ENCODE data around the gene DLGAP1.

The DLGAP1 gene

GRCh38 chr18:3747176-3747973, 707.7 kb downstream of the DLGAP1 start:
- DNase-seq = no peak

GRCh38 chr18:3742541-3742940, 712.6 kb downstream of the DLGAP1 start:
- no peak for DNase-seq

DNA sequence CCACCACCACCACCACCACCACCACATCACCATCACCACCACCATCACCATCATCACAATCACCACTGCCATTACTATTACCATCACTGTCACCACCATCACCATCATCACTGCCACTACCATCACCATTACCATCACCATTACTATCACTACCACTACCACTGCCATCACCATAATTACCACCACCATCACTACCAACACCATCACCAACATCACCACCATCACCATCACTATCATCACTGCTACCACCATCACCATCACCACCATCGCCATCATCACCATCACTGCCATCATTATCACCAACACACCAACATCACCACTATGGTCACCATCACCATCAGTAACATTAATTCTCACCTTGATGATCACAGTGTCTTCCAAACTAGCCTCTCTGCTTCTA, 713.8 kb downstream of the DLGAP1 start:
- no peak for DNase-seq

GRCh38 chr18:3728704-3729437, 726.2 kb downstream of the DLGAP1 start:
- DNase-seq = no peak

- no peak for DNase-seq
Measured at GRCh38 chr18:3727274-3727673, 727.8 kb downstream of the DLGAP1 start.

- DNase-seq = no peak
Measured at GRCh38 chr18:3726238-3726951, 728.7 kb downstream of the DLGAP1 start.

DNA sequence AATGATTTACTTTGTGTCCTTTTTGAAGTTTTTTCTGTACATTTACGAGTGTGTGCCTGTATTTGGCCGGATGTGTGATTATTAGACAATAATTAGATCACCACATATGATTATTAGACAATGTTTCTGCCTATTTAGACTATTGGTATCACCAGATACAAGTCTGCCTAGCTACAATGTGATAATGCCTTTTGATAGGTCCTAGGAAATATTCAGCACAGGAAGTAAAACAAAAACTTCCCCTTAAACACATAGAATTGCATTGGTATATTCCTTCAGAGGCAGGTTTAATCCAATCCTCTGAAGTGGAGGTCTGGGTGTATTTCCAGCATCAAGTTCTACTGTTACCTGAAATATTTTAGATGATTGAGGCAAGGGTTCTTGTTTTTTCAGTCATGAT, 730.0 kb downstream of the DLGAP1 start:
- DNase-seq = no peak

DNA sequence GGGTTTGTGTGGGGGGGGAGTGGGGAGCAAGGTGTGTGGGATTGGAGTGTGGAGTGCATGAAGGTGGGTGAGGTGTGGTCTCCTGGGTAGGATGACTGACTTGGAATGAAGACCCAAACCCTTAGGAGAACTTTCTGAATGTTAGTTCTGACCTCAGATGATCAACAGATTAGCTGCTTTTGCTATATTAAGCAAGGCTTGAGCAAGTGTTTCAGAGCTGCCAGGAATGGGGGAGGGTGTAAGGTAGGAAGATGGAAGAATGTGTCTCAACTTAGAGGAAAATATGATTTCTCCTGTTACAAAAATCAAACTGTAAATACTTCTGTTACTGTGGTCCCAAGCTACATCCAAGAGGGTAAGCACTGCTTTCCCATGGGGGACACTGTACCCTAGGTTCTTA, 731.6 kb downstream of the DLGAP1 start:
- no peak for DNase-seq

DNA sequence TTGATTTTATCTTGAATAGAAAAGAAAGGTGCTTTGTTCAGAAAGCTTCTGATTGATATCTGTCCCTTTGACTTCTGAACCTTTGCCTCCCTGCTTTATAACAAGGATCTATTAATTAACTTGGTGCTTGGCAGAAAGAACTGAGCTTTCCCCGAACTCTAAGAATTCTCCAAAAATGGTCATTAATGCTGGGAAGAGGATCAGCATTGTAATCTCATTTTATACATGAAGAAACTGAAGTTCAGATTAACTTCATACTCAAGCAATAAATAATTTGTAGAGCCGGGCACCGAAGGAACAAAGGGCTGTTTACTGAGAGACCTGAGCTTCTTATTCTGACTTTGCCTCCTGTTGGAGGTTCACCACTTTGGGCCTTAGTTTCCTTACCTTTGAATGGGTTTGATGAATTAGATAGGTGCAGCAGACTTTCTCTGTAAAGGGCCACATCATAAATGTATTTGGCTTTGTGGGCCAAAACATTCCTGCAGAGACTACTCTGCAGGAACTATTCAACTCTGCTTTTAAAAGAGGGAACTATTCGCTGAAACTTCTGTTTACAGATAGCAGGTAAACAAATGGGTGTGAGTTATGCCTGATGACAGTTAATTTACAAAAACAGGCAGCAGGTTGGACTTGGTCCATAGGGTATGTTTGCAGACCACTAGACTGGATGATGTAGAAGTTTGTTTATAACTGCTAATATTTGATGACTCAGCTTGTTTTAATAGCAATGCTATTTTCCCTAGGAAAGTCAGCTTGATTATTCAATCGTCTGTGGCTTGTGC, 732.3 kb downstream of the DLGAP1 start:
- no peak for DNase-seq

DNA sequence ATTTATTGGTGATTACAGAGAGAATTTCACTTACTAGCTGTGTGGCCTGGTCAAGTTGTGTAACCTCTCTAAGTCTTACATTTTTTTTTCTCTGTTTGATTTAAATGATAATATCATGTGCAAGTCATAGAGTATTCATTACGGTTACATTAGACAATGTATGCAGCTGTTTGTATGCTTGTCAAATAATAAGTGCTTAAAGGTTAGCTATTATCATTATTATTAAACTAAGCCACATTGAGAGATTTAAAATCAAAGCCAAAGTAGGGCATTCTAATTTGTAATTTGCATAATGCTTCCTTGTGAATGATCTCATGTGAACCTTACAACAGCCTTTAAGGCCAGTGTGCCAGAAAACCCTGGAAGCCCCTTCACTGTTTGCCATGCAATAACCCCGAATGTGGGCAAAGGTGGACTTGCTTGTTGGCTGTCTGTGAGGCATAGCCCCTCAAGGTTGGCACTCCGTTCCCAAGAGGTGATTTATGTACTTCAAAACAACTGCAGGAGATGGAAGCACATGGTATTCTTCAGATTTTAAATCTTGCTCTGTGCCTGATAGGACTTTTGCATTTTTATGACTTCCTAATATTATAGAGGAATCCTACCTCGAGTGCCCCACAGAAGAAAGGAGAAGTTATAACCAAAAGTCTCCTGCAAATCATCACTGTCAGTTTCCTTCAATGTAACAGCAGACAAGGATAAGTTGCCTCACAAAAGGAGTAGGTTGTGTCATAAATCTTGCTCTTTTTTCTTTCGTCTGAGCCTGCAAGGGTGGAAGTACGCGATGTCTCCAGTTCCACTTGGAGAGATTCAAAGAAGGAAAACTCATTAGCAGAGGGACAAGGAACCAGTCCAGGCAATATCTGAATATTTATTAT, 733.1 kb downstream of the DLGAP1 start:
- no peak for DNase-seq

GRCh38 chr18:3720818-3721545, 734.1 kb downstream of the DLGAP1 start:
- DNase-seq = no peak

DNA sequence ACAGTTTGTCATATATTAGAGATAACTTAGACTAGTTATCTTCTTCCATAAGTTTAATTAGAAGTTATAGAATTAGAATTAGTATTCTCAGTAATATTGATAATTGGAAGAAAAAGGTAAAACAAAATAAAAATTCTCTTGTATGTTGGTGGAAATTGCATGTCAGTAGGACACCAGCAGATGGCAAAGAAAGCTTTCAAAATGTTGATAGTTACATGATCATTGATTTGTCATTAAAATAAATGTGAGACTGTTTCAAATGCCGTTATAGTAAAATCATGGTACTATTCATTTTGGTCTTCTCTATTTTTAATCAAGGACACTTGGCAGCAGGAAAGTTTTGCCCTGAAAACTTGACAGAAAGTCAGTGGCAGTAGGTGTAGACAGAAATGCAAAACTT, 734.9 kb downstream of the DLGAP1 start:
- DNase-seq = no peak

GRCh38 chr18:3717376-3718025, 737.6 kb downstream of the DLGAP1 start:
- DNase-seq = no peak

- DNase-seq = no peak
Measured at GRCh38 chr18:3716116-3716660, 738.9 kb downstream of the DLGAP1 start.

GRCh38 chr18:3715231-3716080, 739.7 kb downstream of the DLGAP1 start:
- DNase-seq = no peak

DNA sequence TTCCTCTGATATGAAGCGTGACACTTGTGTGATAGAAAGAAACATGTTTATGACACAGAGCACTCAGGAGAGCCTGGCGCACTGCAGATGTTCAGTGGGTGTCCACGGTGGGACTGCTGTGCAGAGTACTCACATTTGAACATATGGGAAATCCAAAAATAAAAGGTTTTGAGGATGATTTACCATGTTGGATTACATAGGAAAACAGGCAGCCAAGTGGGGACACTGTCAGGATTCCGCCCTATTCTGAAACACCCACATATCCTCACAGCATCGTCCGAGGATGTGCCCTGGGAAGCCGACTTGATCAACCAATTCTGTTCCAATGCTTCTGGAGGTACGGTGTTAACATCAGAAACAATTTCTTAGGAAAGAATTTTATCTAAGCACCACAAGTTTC, 741.4 kb downstream of the DLGAP1 start:
- DNase-seq = no peak

DNA sequence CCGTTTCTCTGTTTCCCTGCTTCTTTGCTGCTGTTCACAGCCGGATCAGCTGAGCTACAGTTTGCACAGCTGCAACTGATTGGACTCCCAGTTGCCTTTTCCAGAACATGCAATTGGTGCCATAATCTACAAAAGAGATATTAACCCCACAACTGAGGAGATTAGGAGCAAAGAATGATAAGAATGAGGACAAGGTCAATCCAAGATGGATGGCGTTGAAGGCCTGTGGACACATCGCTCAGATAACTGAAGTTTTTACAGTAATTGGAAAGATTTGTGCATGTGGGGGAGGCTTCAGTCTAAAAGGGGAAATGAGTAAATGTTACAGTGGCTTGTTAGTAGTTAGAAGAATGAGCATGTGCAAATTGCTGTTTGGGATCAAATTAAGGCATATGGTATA, 741.9 kb downstream of the DLGAP1 start:
- no peak for DNase-seq

- DNase-seq = no peak
Measured at GRCh38 chr18:3712491-3712890, 742.6 kb downstream of the DLGAP1 start.

DNA sequence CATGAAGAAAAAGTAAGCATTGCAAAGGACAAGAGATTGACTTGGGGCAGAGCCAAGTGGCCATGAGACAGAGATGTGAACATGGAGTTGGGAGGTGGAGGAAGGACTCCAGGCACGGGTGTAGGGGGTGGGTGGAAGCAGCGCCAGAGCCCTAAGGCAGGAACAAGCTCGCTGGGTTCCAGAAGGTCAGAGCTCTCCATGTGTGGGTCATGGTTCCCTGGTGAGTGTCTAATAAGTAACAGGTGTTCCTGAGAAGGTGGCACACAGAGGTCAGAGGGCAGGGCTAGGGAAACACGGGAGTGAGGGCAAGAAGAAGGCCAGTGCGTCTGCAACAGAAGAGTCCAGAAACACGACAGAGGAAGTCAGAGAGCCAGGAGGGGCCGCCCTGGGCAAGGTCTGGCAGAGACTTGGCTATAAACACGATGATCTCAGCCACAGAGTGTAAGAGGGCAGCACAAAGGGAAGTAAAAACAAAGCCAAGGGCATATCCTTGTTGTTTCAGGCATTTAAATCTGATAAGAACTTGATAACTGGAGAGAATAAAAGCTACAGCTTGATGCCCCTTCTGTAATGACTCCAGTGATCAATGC, 744.3 kb downstream of the DLGAP1 start:
- DNase-seq = no peak

All from effector CD4-positive, alpha-beta T cell (primary cell).